ENCODE results near the gene DCDC2C. TPM values are rescaled to one million over a fixed set of nuclear protein-coding genes. Genes with fewer than 3 reads are reported as not detected.

Gene DCDC2C
- total RNA-seq, 2 donors from 2014 or later = not detected

DNA sequence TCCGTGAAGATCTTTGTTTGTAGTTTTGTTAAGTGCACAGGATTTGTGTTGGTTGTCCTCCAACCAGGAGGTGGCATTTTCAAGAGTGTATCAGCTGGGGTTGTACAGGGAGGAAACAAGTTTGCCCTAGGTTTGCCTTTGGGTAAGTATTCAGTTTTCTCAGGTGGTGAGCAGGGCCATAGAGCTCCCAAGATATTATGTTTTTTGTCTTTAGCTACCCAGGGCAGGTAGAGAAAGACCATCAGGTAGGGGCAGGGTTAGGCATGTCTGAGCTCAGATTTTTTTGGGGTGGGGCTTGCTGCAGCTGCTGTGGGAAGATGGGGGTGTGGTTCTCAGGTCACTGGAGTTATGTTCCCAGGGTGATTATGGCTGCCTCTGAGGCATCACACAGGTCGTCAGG lies 191.6 kb downstream of the DCDC2C start:
- Histone ChIP-seq H3K4me1 (ENCODE audit: control insufficient read depth, insufficient read depth, low read length) (no peaks in the 10 kb centered on the region), H3K9ac (ENCODE audit: extremely low read depth, low read length, poor library complexity, severe bottlenecking) (no peak overlapping the region), H3K36me3 (ENCODE audit: control insufficient read depth, insufficient read depth, low read length) (no peaks in the 10 kb centered on the region), H3K27me3 (ENCODE audit: control insufficient read depth, insufficient read depth, low read length, poor library complexity, severe bottlenecking) (no peaks in the 10 kb centered on the region), H3K9me3 (ENCODE audit: control insufficient read depth, low read length) (no peaks in the 10 kb centered on the region), H3K27ac (ENCODE audit: low read depth, low read length) (no peak overlapping the region), H3K4me3 (ENCODE audit: low read length) (no peak overlapping the region)
- Mint-ChIP-seq H3K4me1 (no peaks in the 10 kb centered on the region), H3K27ac (no peak overlapping the region), H3K36me3 (ENCODE audit: low read depth) (no peaks in the 10 kb centered on the region), H3K9me3 (peaks cover 16% of the 10 kb centered on the region), H3K4me3 (no peak overlapping the region), H3K27me3 (ENCODE audit: insufficient read depth) (no peaks in the 10 kb centered on the region)
- DNase-seq = no peak
- 82 to 100% methylated on average over 1 to 2 of the region's 2 CpGs for WGBS, 2 experiments (ENCODE audit: insufficient coverage in 1 of 2, insufficient read length in 1 of 2)
- TF ChIP-seq, protein P1, sequence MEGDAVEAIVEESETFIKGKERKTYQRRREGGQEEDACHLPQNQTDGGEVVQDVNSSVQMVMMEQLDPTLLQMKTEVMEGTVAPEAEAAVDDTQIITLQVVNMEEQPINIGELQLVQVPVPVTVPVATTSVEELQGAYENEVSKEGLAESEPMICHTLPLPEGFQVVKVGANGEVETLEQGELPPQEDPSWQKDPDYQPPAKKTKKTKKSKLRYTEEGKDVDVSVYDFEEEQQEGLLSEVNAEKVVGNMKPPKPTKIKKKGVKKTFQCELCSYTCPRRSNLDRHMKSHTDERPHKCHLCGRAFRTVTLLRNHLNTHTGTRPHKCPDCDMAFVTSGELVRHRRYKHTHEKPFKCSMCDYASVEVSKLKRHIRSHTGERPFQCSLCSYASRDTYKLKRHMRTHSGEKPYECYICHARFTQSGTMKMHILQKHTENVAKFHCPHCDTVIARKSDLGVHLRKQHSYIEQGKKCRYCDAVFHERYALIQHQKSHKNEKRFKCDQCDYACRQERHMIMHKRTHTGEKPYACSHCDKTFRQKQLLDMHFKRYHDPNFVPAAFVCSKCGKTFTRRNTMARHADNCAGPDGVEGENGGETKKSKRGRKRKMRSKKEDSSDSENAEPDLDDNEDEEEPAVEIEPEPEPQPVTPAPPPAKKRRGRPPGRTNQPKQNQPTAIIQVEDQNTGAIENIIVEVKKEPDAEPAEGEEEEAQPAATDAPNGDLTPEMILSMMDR (conservative IDR thresholded peaks at IDR 0.05) = no peak

Other genes with a start within 250 kb of the DCDC2C start
- 10 to 100 TPM; 27.1 to 40.1 TPM for gene ADI1, start 184.0 kb upstream of the DCDC2C start, total RNA-seq
- gene RNASEH1, start 145.2 kb upstream of the DCDC2C start, total RNA-seq = 10 to 100 TPM; 28.2 to 35.2 TPM
- gene RPS7, start 128.3 kb upstream of the DCDC2C start, total RNA-seq = 1,000 to 10,000 TPM; 1,323 to 1,693 TPM
- 1 to 10 TPM; 1.1 to 1.5 TPM for gene COLEC11, start 108.5 kb upstream of the DCDC2C start, total RNA-seq
- not detected for gene ALLC, start 45.4 kb upstream of the DCDC2C start, total RNA-seq